GOT3 (cell line): ENCODE results near the gene WDFY4.

ENCODE experiments used
- DNase-seq: peaks from one replicate; lab custom pipeline; 2025; ENCODE audit warnings: mixed read lengths; lab: John Stamatoyannopoulos, UW

WDFY4 gene

DNA sequence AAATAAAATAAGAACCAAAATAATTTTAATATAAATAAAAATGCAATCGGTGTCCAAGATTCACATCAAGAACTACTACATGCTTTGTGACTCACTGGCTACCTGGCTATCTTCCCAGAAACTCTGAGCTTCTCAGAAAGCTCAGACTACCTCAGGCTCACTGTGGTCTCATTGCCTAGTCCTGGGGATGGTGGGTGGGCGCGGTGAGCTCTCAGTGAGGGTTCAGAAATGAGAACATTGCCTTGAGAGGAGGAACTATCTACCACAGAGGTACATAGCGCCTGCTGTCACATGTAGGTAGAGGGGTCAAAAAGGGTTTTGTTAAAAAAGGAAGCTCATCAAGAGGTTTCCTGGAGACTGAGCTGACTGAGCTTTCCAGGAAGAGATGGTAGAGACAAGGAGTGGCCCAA, 108.0 kb downstream of the WDFY4 start:
- DNase-seq, result no peak

DNA sequence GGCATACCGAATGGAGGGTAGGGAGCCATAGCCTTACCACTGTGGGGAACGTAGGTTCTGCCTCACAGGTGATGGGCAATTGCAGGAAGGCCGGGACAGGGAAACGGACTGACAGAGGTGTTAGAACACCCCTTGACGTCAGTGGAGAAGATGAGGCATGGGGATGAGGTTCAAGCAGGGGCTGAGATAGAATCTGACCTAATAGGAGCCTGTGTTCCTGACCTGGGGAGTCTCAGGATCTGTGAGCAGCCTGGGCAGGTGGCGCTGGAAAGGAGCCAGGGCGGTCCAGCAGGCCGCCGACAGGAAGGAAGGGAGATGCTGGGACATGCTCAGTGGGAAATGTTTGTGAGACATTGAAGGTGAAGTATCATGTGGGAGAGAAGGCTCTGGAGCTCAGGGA, 109.4 kb downstream of the WDFY4 start:
- DNase-seq, result no peak

DNA sequence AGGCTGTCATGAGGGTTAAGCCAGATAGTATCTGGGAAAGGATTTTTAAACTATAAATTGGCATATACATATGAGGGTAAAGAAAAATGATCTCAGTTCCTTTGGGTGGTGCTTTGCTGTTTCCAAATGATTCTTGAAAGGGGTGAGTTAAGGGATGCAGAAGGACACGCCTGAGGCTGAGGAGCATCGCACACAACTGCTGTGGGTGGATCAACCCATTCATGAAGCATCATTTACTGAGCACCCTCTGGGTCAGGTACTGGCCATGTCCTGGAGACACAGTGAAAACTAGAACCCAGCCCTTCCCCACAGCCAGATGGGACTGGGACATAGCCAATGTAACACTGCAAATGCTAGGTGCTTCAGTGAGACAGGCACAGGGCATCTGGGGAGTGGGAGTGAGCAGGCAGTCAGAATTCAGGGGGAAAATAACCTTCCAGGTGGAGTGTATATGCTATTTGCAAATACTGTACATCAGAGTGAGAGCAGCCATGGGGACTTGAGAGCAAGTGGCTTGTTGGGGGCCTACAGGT, 112.1 kb downstream of the WDFY4 start:
- DNase-seq, result no peak

DNA sequence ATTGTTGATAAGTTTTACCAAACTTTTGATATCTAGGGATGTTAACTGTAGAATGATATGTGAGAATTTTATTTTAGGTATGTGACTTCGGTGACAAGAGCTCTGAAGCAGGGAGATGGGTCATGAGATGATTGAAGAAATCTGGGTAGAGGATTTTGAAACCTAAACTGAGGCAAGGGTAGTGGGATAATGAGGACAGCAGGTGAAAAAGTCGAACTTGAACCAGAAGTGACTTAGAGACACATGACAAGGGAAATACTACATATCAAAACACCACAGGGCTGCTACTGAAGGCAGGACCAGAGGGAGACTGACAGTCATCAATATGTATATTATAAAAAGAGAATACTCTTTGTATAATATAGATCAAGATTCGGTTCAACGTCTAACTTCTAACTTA, 113.2 kb downstream of the WDFY4 start:
- no peak for DNase-seq

DNA sequence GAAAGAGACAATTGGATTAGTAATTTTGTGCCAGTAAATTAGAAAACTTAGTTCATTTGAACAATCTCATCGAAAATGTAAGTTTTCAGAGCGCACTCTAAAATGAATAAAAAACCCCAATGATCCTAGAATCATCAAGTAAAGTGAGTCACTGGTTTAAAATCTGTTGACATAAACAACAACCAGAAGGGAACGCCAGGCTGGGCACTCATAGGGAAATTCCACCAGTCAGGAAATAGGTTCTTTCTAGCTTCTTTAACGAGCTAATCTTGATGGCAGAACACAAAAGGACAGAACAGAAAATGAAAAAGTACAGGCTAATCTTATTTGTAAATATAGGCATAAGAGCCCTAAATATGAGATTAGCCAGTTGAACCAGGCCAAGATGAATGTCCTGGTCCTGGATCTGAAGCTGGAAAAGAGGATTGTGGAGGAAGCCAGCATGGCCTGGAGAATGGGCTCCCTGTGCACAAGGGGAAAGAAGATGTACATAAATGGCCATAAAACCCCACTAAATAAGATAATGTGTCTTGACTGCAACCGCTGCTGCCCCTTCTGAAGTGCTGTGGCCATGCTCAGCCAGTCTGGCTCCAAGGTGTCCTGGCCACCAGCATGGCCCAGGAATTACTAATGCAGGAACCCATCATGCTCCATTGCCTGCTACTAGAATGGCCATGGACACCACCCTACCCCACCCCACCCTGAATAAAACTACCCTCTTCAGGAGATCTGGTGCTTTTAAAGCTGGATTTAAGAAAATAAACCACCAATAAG, 114.0 kb downstream of the WDFY4 start:
- no peak for DNase-seq

DNA sequence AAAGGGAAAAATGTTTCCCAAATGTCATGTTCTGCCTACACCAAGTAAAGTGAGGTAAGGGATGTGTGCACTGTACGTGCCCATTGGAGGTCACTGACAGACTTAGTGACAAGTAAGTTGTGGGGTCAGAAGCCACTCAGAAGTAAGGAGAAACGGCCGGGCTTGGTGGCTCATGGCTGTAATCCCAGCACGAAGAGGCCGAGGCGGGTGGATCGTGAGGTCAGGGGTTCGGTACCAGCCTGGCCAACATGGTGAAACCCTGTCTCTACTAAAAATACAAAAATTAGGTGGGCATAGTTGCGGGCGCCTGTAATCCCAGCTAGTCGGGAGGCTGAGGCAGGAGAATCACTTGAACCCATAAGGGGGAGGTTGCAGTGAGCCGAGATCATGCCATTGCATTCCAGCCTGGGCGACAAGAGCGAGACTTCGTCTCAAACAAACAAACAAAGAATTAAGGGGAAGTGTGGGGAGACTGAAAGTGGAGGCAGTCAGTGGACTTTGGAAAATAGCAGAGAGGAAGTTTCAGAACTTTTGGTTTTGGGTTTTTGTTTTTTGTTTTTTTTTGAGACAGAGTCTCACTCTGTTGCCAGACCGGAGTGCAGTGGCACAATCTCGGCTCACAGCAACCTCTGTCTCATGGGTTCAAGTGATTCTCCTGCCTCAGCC, 114.8 kb downstream of the WDFY4 start:
- no peak for DNase-seq

DNA sequence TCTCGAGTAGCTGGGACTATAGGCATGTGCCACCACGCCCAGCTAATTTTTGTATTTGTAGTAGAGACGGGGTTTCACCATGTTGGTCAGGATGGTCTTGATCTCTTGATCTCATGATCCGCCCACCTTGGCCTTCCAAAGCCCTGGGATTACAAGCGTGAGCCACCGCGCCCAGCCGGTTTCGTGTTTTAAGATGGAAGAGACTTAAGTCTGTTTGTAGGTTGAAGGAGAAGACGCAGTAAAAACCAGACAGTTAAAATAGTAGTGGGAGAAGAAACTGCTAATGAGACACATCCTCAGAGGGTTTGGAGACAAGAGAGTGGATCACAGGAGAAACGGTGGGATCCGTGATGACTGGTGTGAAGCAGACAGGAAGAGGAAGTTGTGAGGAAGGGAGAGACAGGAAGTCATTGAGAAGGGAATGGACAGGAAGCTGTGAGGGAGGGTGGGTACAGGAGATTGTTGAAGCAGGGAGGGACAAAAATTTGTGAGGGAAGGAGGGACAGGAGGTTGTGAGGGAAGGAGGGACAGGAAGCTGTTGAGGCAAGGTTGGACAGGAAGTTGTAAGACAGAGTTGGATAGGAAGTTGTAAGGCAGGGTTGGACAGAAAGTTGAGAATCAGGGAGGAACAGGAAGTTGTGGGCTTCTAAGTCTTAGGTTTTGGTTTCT, 115.5 kb downstream of the WDFY4 start:
- no peak for DNase-seq

DNA sequence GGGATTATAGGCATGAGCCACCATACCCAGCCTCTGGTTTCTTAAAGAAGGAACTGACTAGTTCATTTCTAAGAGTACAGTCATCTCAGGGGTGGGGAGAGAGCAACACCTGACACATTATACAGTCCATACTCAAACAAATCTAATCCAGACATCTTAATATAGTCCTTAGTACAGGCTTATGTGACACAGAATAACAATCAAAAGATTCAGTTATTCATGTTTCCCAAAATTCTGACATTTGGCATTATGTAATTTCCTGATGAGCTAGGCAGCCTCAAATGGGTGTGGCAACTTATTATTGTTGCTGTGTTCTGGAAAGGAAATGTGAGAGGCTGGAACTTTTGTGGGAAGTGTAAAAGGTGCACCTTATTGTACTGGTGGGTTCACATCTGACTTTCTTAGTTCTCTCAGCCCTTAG, 116.3 kb downstream of the WDFY4 start:
- no peak for DNase-seq

DNA sequence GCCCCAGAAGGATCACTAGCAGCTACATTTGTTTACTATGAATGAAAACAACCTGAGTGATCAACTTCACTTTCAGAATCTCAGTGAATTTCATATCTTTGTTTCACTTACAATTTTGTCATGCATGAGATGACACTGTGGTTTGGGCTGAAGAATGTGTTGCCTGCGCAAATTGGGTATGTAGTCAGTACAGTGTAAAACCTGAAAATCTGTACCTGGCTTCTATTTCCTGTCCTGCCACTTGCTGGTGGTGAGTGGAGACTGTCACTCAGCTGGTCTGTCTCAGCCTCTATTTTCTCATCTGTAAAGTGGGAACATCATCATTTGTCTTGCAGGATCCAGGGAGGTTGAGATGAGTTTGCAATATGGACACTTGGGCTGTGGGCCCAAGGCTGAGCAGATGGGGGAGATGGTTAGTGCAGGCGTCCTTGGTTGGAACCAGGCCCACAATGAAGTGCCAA, 118.0 kb downstream of the WDFY4 start:
- no peak for DNase-seq

DNA sequence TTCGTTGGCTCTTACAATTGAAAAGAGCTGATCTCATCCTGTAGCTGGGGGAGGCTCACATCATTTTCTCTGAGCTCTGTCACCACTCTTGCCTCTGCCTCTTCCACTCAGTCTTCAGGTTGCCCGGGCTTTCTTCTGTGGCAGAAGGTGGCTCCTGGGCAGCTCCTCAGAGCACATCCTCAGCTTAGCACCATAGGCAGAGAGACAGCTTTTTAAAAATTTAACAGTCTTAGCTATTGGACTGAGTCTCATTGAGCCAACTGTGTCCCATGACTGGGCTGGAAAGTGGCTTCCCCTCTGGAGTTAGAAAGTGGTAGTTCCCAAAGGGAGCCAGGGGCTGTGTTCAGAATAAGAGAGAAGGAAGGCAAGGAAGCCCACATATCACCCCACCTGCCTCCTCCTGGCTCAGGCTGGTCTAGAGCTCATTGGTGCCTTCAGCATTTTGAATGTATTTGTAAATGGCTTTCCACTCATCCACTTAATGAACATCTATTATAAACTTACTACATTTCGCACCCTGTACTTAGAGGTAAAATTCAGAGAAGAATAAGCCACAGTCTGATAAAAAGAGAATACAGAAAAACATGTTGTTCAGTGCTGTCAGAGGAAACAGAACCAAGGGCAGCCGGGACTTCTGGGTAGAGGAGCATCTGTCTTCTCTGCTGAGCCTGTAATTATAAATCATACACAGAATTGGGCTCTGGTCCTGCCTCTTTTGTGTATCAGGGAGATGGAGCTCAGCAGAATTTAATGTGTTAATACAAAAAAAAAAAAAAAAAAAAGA, 119.3 kb downstream of the WDFY4 start:
- no peak for DNase-seq

DNA sequence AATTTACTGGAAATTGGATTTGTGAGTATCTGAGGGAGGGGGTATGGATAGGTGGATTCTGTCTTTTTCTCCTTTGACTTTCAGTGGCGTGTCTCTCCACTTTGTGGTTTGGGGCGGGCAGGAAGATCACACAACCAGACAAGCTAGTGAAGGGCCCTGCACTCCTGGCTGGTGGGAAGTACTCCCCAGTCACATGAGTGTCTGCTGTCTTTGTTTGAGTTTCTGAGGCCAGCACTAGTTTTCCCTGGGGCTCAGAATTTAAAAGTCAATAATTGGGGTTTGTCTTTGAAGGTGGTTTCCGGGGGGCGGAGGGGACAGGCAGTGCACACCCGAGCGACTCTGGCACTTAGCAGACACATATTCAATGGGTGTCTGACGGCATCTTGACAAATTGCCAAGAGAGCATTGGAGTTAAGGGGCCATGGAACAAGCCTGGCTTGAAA, 120.1 kb downstream of the WDFY4 start:
- DNase-seq, result no peak

DNA sequence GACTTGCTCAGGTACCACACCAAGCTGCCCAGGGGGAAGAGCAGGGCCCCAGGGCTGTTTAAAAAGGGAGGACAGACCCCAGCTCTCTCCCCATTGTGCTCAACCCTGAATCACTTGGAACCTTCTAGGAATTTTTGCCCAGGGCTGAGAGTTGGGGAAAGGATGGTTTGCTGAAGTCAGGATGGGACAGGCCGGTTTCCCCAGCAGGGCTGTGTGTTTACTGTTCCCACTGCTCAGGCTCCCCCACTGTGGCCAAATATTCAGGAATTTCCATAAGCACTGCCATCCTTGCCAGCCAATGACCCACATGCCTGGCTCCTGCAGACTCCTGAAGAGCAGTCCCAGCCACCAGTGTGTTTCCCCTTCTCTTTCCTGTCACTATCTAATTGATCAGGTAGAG, 120.7 kb downstream of the WDFY4 start:
- no peak for DNase-seq

DNA sequence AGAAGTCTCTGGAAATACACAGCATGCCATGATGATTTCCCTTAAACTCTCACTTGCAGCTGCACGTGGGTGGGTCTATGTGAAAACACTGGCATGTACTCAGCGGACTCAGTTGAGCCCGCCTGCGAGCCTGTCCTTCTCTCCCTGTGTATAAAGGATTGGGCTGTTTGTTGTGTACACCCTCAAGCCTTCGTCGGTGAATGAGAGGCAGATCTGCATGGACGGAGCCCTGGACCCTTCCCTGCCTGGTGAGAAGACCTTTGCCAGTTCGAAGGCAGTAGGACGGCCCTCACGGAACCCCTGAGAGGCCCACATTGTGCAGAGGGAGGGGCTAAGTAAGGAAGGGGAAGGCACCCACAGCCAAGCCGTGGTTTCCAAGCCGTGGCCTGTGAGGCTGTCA, 121.2 kb downstream of the WDFY4 start:
- no peak for DNase-seq

DNA sequence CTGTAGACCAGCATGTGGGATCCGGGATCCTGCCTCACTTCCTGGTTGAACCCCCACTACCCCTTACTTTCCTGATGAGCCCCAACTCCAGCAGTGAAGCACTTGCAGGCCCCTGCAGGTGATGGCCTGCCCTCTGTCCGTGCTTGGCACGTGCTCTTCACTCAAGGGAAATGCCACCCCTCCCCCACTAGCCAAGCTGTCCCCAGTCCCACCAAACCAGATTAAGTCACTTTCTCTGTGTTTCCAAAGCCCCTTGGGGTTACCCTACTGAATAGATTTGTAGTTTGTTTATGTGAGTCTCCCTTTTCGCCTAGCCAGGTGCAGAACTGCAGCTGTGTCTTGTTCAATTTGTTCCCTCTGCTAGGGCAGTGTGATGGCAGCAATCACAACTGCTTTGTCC, 121.7 kb downstream of the WDFY4 start:
- no peak for DNase-seq

DNA sequence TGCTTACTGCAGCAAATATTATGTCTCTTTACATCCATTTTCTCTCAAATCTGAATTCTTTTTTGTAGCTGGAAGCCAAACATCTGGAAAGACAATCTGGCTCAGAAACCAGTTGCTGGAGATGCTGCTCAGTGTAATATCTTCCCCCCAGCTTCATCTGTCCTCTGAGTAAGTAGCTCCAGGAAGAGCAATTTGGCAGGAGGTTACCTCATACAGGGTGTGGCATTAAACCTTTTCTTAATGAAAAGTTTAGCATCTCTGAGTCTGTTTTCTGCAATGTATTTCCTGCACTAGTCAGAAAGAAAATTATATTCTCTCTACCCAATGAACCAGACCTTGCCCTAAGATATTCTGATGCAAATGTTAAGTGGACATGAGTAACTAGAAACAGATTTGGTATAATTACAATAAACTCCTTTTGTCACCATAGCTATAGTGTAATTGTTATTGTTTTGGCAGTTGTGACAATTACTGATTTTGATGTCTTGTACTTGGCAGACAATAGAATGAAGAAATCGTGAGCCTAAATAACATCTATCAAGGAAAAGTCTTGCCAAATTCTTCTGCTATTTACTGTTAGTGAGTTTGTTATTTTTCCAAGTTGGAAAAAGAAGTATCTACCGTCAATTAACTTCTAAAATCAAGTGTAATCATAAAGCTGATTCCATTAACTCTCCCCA, 123.3 kb downstream of the WDFY4 start:
- no peak for DNase-seq

DNA sequence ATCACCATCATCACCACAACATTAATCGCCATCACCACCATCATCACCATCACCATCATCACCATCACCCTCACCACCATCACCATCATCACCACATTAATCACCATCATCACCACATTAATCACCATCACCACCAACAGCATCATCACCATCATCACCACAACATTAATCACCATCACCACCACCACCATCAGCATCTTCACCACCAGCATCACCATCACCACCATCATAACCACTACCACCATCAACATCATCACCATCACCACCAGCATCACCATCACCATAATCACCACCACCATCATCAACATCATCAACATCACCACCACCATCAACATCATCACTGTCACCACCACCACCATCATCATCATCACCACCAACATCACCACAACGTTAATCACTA, 124.6 kb downstream of the WDFY4 start:
- no peak for DNase-seq

DNA sequence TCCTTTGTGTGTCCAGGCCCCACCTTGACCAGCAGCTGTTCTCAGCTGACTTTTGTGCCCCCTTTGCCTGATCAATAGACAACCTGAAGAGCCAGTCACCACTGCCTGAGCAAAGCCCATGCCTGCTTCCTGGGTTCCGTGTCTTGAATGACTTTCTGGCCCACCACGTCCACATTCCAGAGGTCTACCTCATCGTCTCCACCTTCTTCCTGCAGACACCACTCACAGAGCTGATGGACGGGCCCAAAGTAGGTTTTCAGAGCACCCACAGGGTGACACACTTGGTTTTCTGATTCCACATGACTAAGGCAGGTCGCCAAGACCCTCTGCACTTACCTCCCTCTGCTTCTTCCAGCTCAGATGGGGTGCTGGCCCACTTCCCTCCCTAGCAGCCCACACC, 126.8 kb downstream of the WDFY4 start:
- no peak for DNase-seq

DNA sequence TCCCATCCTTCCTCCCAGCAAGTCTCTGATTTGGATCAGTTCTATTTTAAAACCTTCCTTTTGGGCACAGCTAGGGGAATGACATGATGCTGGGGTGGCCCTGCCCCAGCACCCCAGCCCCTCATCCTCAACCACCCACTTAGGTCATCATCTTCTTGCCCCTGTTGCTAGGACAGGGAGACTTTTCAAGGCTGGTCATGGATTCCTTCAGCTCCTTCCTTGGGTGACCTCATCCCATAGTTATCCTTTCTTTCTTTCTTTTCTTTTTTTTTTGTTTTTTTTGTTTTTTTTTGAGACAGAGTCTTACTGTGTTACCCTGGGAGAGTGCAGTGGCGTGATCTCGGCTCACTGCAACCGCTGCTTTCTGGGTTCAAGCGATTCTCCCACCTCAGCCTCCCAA, 127.2 kb downstream of the WDFY4 start:
- DNase-seq, result no peak

DNA sequence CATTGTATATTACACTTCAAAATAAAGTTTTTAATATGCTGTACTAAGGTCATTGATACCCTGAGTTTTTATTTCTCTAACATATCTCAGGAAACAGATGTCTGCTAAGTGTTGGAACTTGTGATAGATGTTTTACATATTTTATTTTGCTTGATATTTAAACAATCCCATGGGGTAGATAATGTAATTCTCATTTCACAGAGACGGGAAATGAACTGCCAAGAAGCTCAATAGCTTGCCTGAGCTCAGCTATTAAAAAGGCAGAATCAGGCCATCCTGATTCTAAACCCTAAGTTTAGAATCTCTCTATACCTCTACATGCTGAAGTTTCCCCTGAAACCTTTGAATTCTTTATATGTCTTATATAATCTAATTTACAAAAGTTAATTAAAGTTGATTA, 128.6 kb downstream of the WDFY4 start:
- no peak for DNase-seq

DNA sequence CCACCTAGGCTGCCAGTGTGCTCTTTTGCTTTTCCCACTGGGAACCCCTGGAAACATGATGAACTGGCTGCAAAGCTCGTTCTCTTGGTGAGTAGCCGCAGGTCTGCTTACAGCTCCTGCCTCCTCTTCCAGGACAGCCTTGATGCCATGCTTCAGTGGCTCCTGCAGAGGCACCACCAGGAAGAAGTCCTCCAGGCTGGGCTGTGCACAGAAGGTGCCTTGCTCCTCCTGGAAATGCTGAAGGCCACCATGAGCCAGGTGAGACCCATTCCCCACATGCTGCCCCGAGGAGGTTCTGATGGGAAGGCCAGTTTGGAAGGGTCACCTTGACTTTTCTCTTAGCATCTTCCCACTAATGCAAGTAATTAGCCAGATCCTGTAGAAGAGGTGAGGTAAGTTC, 129.2 kb downstream of the WDFY4 start:
- DNase-seq, result no peak

DNA sequence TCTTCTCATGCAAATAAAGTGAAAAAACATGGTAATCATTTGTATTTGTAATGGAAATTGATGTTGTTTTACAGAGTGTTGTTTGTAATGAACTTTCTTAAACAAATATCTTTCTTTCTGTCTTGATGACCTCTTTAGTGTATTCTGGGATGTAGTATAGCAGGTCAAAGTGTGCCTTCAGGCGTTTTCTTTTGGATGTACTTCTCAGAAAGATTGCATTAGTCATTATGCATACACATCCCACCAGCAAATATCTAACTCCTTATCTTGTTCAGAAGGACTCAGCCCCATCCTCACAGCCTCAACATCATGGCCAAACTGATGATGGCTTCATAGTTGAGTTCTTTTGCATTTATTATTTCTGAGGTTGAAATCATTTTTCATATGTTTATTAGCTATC, 130.3 kb downstream of the WDFY4 start:
- no peak for DNase-seq
